ENCODE data around the gene MICALL1. TPM values are rescaled to one million over a fixed set of nuclear protein-coding genes. Genes with fewer than 3 reads are reported as not detected.
A peak's percentile ranks its signal among the peaks of the same experiment; 100 is the strongest.

The MICALL1 gene
- total and polyA plus RNA-seq, 3 donors from 2014 or later: 25.2 to 38.0 (median 30.8) TPM

DNA sequence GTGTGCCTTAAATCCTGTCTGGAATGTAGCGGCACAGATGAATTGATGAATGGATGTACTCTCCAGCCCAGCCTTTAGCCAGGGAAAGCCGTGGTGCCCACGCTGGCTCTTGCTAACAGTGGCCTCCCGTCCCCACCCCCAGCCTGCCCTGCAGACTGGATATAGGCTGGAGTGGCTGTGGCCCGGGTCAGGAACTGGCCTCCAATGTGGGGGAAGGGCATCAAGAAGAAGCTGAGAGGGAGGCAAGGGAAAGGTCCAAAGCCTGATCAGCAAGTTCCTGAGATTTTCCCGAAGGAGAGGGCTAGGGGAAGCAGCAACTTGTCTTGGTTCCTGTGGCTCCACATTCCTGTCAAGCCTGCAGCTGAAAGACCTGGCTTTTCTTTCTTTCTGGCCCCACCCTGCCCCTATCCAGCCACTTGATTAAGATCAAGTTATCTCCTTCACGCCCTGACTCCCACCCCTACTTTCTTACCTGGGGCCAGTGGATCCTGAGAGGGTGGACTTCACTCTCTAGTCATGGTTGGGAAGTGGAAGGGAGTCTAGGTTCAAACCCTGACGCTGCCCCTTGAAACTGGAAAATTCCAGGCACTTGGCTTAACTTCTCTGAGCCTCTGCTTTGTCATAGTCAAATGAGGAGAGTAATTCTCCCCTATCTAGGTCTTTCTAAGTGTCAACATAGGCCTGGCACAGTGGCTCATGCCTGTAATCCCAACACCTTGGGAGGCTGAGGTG, 11.0 kb upstream of the MICALL1 start:
- no peak for DNase-seq
- Histone ChIP-seq H3K36me3 (ENCODE audit: low read depth, missing control alignments) (no peaks in the 10 kb centered on the region), H3K4me1 (peaks cover 32% of the 10 kb centered on the region), H3K27me3 (no peaks in the 10 kb centered on the region), H3K27ac (no peak overlapping the region), H3K9me3 (no peaks in the 10 kb centered on the region), H3K4me3 (no peak overlapping the region)
- TF ChIP-seq, protein P1, sequence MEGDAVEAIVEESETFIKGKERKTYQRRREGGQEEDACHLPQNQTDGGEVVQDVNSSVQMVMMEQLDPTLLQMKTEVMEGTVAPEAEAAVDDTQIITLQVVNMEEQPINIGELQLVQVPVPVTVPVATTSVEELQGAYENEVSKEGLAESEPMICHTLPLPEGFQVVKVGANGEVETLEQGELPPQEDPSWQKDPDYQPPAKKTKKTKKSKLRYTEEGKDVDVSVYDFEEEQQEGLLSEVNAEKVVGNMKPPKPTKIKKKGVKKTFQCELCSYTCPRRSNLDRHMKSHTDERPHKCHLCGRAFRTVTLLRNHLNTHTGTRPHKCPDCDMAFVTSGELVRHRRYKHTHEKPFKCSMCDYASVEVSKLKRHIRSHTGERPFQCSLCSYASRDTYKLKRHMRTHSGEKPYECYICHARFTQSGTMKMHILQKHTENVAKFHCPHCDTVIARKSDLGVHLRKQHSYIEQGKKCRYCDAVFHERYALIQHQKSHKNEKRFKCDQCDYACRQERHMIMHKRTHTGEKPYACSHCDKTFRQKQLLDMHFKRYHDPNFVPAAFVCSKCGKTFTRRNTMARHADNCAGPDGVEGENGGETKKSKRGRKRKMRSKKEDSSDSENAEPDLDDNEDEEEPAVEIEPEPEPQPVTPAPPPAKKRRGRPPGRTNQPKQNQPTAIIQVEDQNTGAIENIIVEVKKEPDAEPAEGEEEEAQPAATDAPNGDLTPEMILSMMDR (IDR thresholded peaks at IDR 0.05): no peak
- TF ChIP-seq POLR2A (IDR thresholded peaks at IDR 0.05): no peak
- WGBS, 2 donors: 68 to 77% methylated on average over 8 of the region's 8 CpGs
- intact Hi-C loops (cut with DNase I; ENCODE audit: low total_unique reads): no loop called here

DNA sequence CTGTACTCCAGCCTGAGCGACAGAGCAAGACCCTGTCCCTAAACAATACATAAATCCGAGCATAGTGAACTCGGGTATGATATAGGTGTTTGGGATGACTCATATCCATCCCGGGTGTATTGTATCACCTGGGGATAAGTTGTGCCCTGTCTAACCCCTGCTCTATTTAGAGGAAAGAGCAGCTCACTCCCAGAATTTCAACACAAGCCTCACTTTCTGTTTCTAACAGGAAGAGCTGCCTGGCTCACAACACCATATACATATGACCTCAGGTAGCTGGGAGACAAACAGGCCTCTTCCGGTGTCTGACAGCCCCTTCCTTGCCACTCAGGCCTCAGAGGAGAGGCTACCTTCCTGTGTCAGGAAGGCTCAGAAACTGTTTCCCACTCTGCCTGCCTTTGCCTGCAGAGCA, 9.9 kb upstream of the MICALL1 start:
- Histone ChIP-seq H3K27ac (peak overlapping the region; percentile 25 to 59), H3K9me3 (no peaks in the 10 kb centered on the region), H3K4me1 (peaks cover 32% of the 10 kb centered on the region), H3K4me3 (no peak overlapping the region), H3K36me3 (ENCODE audit: low read depth, missing control alignments) (no peaks in the 10 kb centered on the region), H3K27me3 (no peaks in the 10 kb centered on the region)
- WGBS, 2 donors: 58 to 63% methylated on average over 4 to 5 of the region's 5 CpGs
- DNase-seq: no peak
- intact Hi-C loops (cut with DNase I; ENCODE audit: low total_unique reads): no loop called here
- no peak for TF ChIP-seq POLR2A (IDR thresholded peaks at IDR 0.05)
- TF ChIP-seq, protein P1 (IDR thresholded peaks at IDR 0.05): no peak

GRCh38 chr22:37896939-37897338, 9.2 kb upstream of the MICALL1 start:
- Histone ChIP-seq H3K9me3 (no peaks in the 10 kb centered on the region), H3K27ac (peak overlapping the region; percentile 25 to 59), H3K27me3 (no peaks in the 10 kb centered on the region), H3K4me1 (peaks cover 32% of the 10 kb centered on the region), H3K4me3 (no peak overlapping the region), H3K36me3 (ENCODE audit: low read depth, missing control alignments) (no peaks in the 10 kb centered on the region)
- intact Hi-C loops (cut with DNase I; ENCODE audit: low total_unique reads): no loop called here
- TF ChIP-seq, protein P1 (IDR thresholded peaks at IDR 0.05): no peak
- no peak for TF ChIP-seq POLR2A (IDR thresholded peaks at IDR 0.05)
- 31 to 40% methylated on average over 3 of the region's 3 CpGs for WGBS, 2 donors
- no peak for DNase-seq

- no peak overlapping the region for H3K27ac ChIP-seq
- H3K4me3 ChIP-seq: no peak overlapping the region
- peaks cover 26% of the 10 kb centered on the region for H3K4me1 ChIP-seq
- no peak for TF ChIP-seq POLR2A (IDR thresholded peaks at IDR 0.05)
- TF ChIP-seq, protein P1 (IDR thresholded peaks at IDR 0.05): no peak
- no peaks in the 10 kb centered on the region for H3K27me3 ChIP-seq
- intact Hi-C loops (cut with DNase I; ENCODE audit: low total_unique reads): no loop called here
- no peaks in the 10 kb centered on the region for H3K36me3 ChIP-seq (ENCODE audit: low read depth, missing control alignments)
- 92 to 100% methylated on average over 2 of the region's 2 CpGs for WGBS, 2 donors
- no peaks in the 10 kb centered on the region for H3K9me3 ChIP-seq
- DNase-seq: no peak
Measured at GRCh38 chr22:37897807-37898206, 8.3 kb upstream of the MICALL1 start.
